Measurements from ENCODE around the gene KANSL1. TPM values are rescaled to one million over a fixed set of nuclear protein-coding genes. Genes with fewer than 3 reads are reported as not detected.

Gene KANSL1
- total RNA-seq, 1 donor from 2014 or later: 136 TPM

GRCh38 chr17:46110219-46110618 lies 83.0 kb downstream of the KANSL1 start:
- Histone ChIP-seq H3K4me2 (no peak overlapping the region), H3K4me3 (no peak overlapping the region), H4K20me1 (ENCODE audit: low read depth) (peaks cover 100% of the 10 kb centered on the region), H3K4me1 (peaks cover 36% of the 10 kb centered on the region), H3F3A (ENCODE audit: low read depth) (peaks cover 14% of the 10 kb centered on the region), H3K27ac (no peak overlapping the region), H3K36me3 (no peaks in the 10 kb centered on the region), H3K79me2 (ENCODE audit: low read depth) (peaks cover 100% of the 10 kb centered on the region), H3K9ac (no peak overlapping the region), H2AFZ (replicated peaks) (no peak overlapping the region), H3K9me3 (ENCODE audit: low read depth) (no peaks in the 10 kb centered on the region), H3K27me3 (no peaks in the 10 kb centered on the region)
- Mint-ChIP-seq H3K27me3 (ENCODE audit: insufficient read depth, low read depth) (peaks cover 5% of the 10 kb centered on the region), H3K27ac (no peak overlapping the region), H3K36me3 (peaks cover 15% of the 10 kb centered on the region), H3K4me1 (peaks cover 25% of the 10 kb centered on the region), H3K9me3 (no peaks in the 10 kb centered on the region), H3K4me3 (no peak overlapping the region)
- TF ChIP-seq CTCF (IDR thresholded peaks at IDR 0.05) (no peak), EZH2 (IDR thresholded peaks at IDR 0.05) (no peak), EZH2phosphoT487 (IDR thresholded peaks at IDR 0.05) (no peak)
- DNase-seq (ENCODE audit: low spot score): no peak

- Histone ChIP-seq H3K9ac (no peak overlapping the region), H4K20me1 (ENCODE audit: low read depth) (peaks cover 100% of the 10 kb centered on the region), H3K4me3 (no peak overlapping the region), H3K79me2 (ENCODE audit: low read depth) (peaks cover 100% of the 10 kb centered on the region), H3K36me3 (no peaks in the 10 kb centered on the region), H3K27ac (no peak overlapping the region), H3K27me3 (no peaks in the 10 kb centered on the region), H2AFZ (replicated peaks) (no peak overlapping the region), H3F3A (ENCODE audit: low read depth) (peaks cover 14% of the 10 kb centered on the region), H3K9me3 (ENCODE audit: low read depth) (no peaks in the 10 kb centered on the region), H3K4me2 (no peak overlapping the region), H3K4me1 (peaks cover 36% of the 10 kb centered on the region)
- Mint-ChIP-seq H3K36me3 (peaks cover 14% of the 10 kb centered on the region), H3K4me1 (peaks cover 25% of the 10 kb centered on the region), H3K9me3 (no peaks in the 10 kb centered on the region), H3K4me3 (no peak overlapping the region), H3K27ac (no peak overlapping the region), H3K27me3 (ENCODE audit: insufficient read depth, low read depth) (peaks cover 5% of the 10 kb centered on the region)
- DNase-seq (ENCODE audit: low spot score): no peak
- TF ChIP-seq EZH2phosphoT487 (IDR thresholded peaks at IDR 0.05): no peak
- TF ChIP-seq CTCF (IDR thresholded peaks at IDR 0.05): no peak
- TF ChIP-seq EZH2 (IDR thresholded peaks at IDR 0.05): no peak
Measured at GRCh38 chr17:46109603-46110189, 83.5 kb downstream of the KANSL1 start.

- H3K9me3 ChIP-seq (ENCODE audit: low read depth): no peaks in the 10 kb centered on the region
- no peak overlapping the region for H2AFZ ChIP-seq (replicated peaks)
- H3K79me2 ChIP-seq (ENCODE audit: low read depth): peaks cover 100% of the 10 kb centered on the region
- no peak overlapping the region for H3K27ac ChIP-seq
- H3F3A ChIP-seq (ENCODE audit: low read depth): peaks cover 18% of the 10 kb centered on the region
- Mint-ChIP-seq H3K27me3 (ENCODE audit: insufficient read depth, low read depth) (peaks cover 6% of the 10 kb centered on the region), H3K4me1 (peaks cover 31% of the 10 kb centered on the region), H3K36me3 (peaks cover 11% of the 10 kb centered on the region), H3K9me3 (no peaks in the 10 kb centered on the region), H3K27ac (no peak overlapping the region), H3K4me3 (no peak overlapping the region)
- no peaks in the 10 kb centered on the region for H3K27me3 ChIP-seq
- peaks cover 100% of the 10 kb centered on the region for H4K20me1 ChIP-seq (ENCODE audit: low read depth)
- H3K36me3 ChIP-seq: no peaks in the 10 kb centered on the region
- peak overlapping the region; percentile 8 for H3K4me2 ChIP-seq
- no peak for DNase-seq (ENCODE audit: low spot score)
- H3K4me1 ChIP-seq: peaks cover 38% of the 10 kb centered on the region
- TF ChIP-seq CTCF (IDR thresholded peaks at IDR 0.05) (no peak), EZH2phosphoT487 (IDR thresholded peaks at IDR 0.05) (no peak), EZH2 (IDR thresholded peaks at IDR 0.05) (no peak)
- no peak overlapping the region for H3K9ac ChIP-seq
- H3K4me3 ChIP-seq: no peak overlapping the region
Measured at GRCh38 chr17:46108550-46109110, 84.6 kb downstream of the KANSL1 start.
